ENCODE measurements around the gene GPATCH2. TPM values are rescaled to one million over a fixed set of nuclear protein-coding genes. Genes with fewer than 3 reads are reported as not detected.

Gene GPATCH2
- total and polyA plus RNA-seq, 10 of the 15 experiments (the other 5 are each of a cell fraction or from before 2014, with no cell fraction given): 3.2 to 12.2 (median 5.4) TPM

GRCh38 chr1:217554849-217555248 is 76.0 kb downstream of the GPATCH2 start:
- POLR2A ChIA-PET: no interaction called here
- CTCF ChIA-PET: interaction anchor here (1.0 kb wide), 1 partner anchor 54 kb away, joined by 3 read pairs; no protein-coding TSS in a partner anchor
- H3K4me1 ChIP-seq (ENCODE audit: control insufficient read depth, insufficient read depth, low read length): no peaks in the 10 kb centered on the region
- no peak overlapping the region for H2AFZ ChIP-seq (ENCODE audit: control insufficient read depth, low read depth, low read length)
- in situ Hi-C loops (cut with MboI): no loop called here
- H3K4me3 ChIP-seq: no peak overlapping the region
- H3K9me3 ChIP-seq (replicated peaks; ENCODE audit: control insufficient read depth, insufficient read depth, low read length): no peaks in the 10 kb centered on the region
- H3K79me2 ChIP-seq (ENCODE audit: control insufficient read depth, insufficient read depth, low read length): no peaks in the 10 kb centered on the region
- RAD21 ChIA-PET (ENCODE audit: unreplicated experiment): no interaction called here
- ATAC-seq (no peak), FAIRE-seq (no peak), DNase-seq (ENCODE audit: low read depth, low spot score) (no peak)
- no peaks in the 10 kb centered on the region for H3K36me3 ChIP-seq (ENCODE audit: control insufficient read depth in 2 of 2, insufficient read depth in 2 of 2, low read length in 1 of 2)
- 92% methylated on average over 1 of the region's 1 CpG for WGBS (ENCODE audit: insufficient coverage, insufficient replicate concordance, low lambda C conversion rate, missing lambda C conversion rate)
- no TSS peak for BruUV-seq (replicated peaks)
- TF ChIP-seq POLR2A (IDR thresholded peaks at IDR 0.05; ENCODE audit: low read depth, low read length) (no peak), ZNF217 (IDR thresholded peaks at IDR 0.05) (no peak), MTA2 (IDR thresholded peaks at IDR 0.05; ENCODE audit: low read depth) (no peak), SIN3A (IDR thresholded peaks at IDR 0.05; ENCODE audit: low read depth, low read length) (no peak), PAX5 (IDR thresholded peaks at IDR 0.05; ENCODE audit: borderline replicate concordance, low read depth, low read length) (no peak), TCF7 (IDR thresholded peaks at IDR 0.05; ENCODE audit: borderline replicate concordance) (no peak), HDGF (IDR thresholded peaks at IDR 0.05) (no peak), MLLT1 (IDR thresholded peaks at IDR 0.05) (no peak), ZNF274 (IDR thresholded peaks at IDR 0.05; ENCODE audit: insufficient read depth, insufficient read length) (no peak), BRCA1 (IDR thresholded peaks at IDR 0.05; ENCODE audit: low read depth, low read length) (no peak), ZBED1 (IDR thresholded peaks at IDR 0.05; ENCODE audit: borderline replicate concordance) (no peak), ELK1 (IDR thresholded peaks at IDR 0.05; ENCODE audit: low read depth, low read length) (no peak), ZNF622 (IDR thresholded peaks at IDR 0.05) (no peak), NFXL1 (IDR thresholded peaks at IDR 0.05; ENCODE audit: borderline replicate concordance) (no peak), GABPA (IDR thresholded peaks at IDR 0.05; ENCODE audit: low read depth) (no peak), STAT1 (conservative IDR thresholded peaks at IDR 0.05) (no peak), JUNB (IDR thresholded peaks at IDR 0.05) (no peak), FOXK2 (IDR thresholded peaks at IDR 0.05) (no peak)
- no peaks in the 10 kb centered on the region for H3K27me3 ChIP-seq (replicated peaks in 1 of 2; ENCODE audit: control insufficient read depth in 2 of 2, insufficient read depth in 2 of 2, low read length in 1 of 2)
- no peak overlapping the region for H3K9ac ChIP-seq (ENCODE audit: control insufficient read depth, insufficient read depth, low read length)
- no peak overlapping the region for H3K4me2 ChIP-seq (ENCODE audit: control insufficient read depth, insufficient read depth)
- intact Hi-C loops (cut with micrococcal nuclease; ENCODE audit: unreplicated experiment): no loop called here
- no peak overlapping the region for H3K27ac ChIP-seq (ENCODE audit: control insufficient read depth, insufficient read depth)
- SMC1A ChIA-PET (ENCODE audit: uncharacterized antibody, unreplicated experiment): no interaction called here
- H4K20me1 ChIP-seq (ENCODE audit: control insufficient read depth, insufficient read depth): no peaks in the 10 kb centered on the region

Data from GM12878 (cell line).